H1 (cell line): Measurements from ENCODE around the gene FGGY. TPM values are rescaled to one million over a fixed set of nuclear protein-coding genes. Genes with fewer than 3 reads are reported as not detected.

Experiments
- ATF2 ChIP-seq: IDR thresholded peaks from 2 replicates; pipeline ENCODE4 v1.6.1; 2012; ENCODE audit warnings: low read length, inconsistent platforms
- EGR1 ChIP-seq: IDR thresholded peaks from 2 replicates; pipeline ENCODE4 v1.6.1; 2011; ENCODE audit warnings: low read depth, low read length, borderline replicate concordance
- KDM4A ChIP-seq: IDR thresholded peaks from one replicate; pipeline ENCODE4 v1.7.1; 2012; ENCODE audit warnings: low read depth, mild to moderate bottlenecking, moderate library complexity, low read length, inconsistent platforms; ENCODE audit not compliant: severe bottlenecking
- RBBP5 ChIP-seq: IDR thresholded peaks from 2 replicates; pipeline ENCODE4 v1.7.1; 2012; ENCODE audit warnings: low read depth, mild to moderate bottlenecking, inconsistent platforms, low read length, moderate library complexity, borderline replicate concordance
- RFX5 ChIP-seq: IDR thresholded peaks from 2 replicates; pipeline ENCODE4 v1.6.1; 2011; ENCODE audit warnings: low read depth, low read length, improper control_type of control experiment, borderline replicate concordance
- SIN3A ChIP-seq, 2 experiments: IDR thresholded peaks in 1 of 2; conservative IDR thresholded peaks in 1 of 2; 2 replicates each; pipeline ENCODE4 v1.6.1; 2011 to 2012; ENCODE audit warnings: low read length in 2 of 2, improper control_type of control experiment in 1 of 2, low read depth in 1 of 2, mild to moderate bottlenecking in 1 of 2
- SP4 ChIP-seq: IDR thresholded peaks from 2 replicates; pipeline ENCODE4 v1.6.1; 2012; ENCODE audit warnings: low read length, inconsistent platforms
- ZNF274 ChIP-seq: IDR thresholded peaks from 2 replicates; pipeline ENCODE4 v1.7.0; 2012; ENCODE audit warnings: low read length, borderline replicate concordance; ENCODE audit errors: extremely low read depth
- polyA plus RNA-seq, 7 experiments: library from polyadenylated mRNA; depleted of rRNA in 3 of 7; stranded (reverse) in 5 of 7; unstranded in 2 of 7; fragments of >200 nt in 5 of 7; fragments of 200-250 nt in 2 of 7; gene quantifications; 1 replicate in 5 of 7; 2 replicates in 1 of 7; 4 replicates in 1 of 7; pipeline versions ENCODE4 v1.2.1 to v1.2.3, GENCODE V29; 2011 to 2013; ENCODE audit warnings: missing spikeins in 2 of 7, mixed read lengths in 2 of 7
- total RNA-seq: library from RNA; stranded (reverse); fragmentation: NEBNext Ultra II Directional; extraction: Animal tissue kit (Norgen Biotek cat#: 25700); gene quantifications from 2 replicates; pipeline ENCODE4 v1.2.1, GENCODE V29; 2021

Gene FGGY
- total and polyA plus RNA-seq, 2 of the 8 experiments (the other 6 are each of a cell fraction or from before 2014, with no cell fraction given), result 10.3 to 12.5 TPM

GRCh38 chr1:59342801-59343575, 46.1 kb downstream of the FGGY start (continued):
- TF ChIP-seq KDM4A (no peak), ZNF274 (no peak), EGR1 (no peak), RBBP5 (no peak), SP4 (no peak), RFX5 (no peak), SIN3A (conservative IDR thresholded peaks at IDR 0.05 in 1 of 2, IDR thresholded peaks at IDR 0.05 in 1 of 2; ENCODE audit: low read depth in 1 of 2, low read length in 2 of 2) (no peak), ATF2 (no peak)
